GM18498 (cell line): Measurements from ENCODE around the gene LRP1B.
"Not testable (repeated sequence)": the region's sequence is repeated elsewhere in the genome, so short reads cannot be mapped to it uniquely, and the experiment has no call there.

Experiments used
- ATAC-seq: cut with Tn5 transposase; IDR thresholded peaks from one replicate; pipeline ENCODE4 v1.9.1; 2021; ENCODE audit warnings: mild to moderate bottlenecking, moderate library complexity; ENCODE audit not compliant: unreplicated experiment

The LRP1B gene

GRCh38 chr2:142104134-142104758, 26.6 kb downstream of the LRP1B start:
- no peak for ATAC-seq

GRCh38 chr2:142100970-142101369, 29.8 kb downstream of the LRP1B start:
- ATAC-seq: no peak

- ATAC-seq: no peak
Observed at GRCh38 chr2:142100139-142100873, 30.5 kb downstream of the LRP1B start.

GRCh38 chr2:142097711-142098110, 33.1 kb downstream of the LRP1B start:
- ATAC-seq: no peak

GRCh38 chr2:142095647-142096046, 35.2 kb downstream of the LRP1B start:
- no peak for ATAC-seq

- ATAC-seq: no peak
Observed at GRCh38 chr2:142094233-142094632, 36.6 kb downstream of the LRP1B start.

GRCh38 chr2:142088058-142088568, 42.7 kb downstream of the LRP1B start:
- ATAC-seq: no peak

- ATAC-seq: not testable (repeated sequence)
Observed at GRCh38 chr2:142087585-142087984, 43.2 kb downstream of the LRP1B start.

GRCh38 chr2:142082368-142082767, 48.4 kb downstream of the LRP1B start:
- no peak for ATAC-seq

GRCh38 chr2:142076317-142076716, 54.5 kb downstream of the LRP1B start:
- ATAC-seq: no peak

- no peak for ATAC-seq
Observed at GRCh38 chr2:142075826-142076225, 55.0 kb downstream of the LRP1B start.

GRCh38 chr2:142069251-142069888, 61.4 kb downstream of the LRP1B start:
- no peak for ATAC-seq

GRCh38 chr2:142065700-142066099, 65.1 kb downstream of the LRP1B start:
- ATAC-seq: no peak

GRCh38 chr2:142065156-142065555, 65.7 kb downstream of the LRP1B start:
- ATAC-seq: no peak

GRCh38 chr2:142061733-142062132, 69.1 kb downstream of the LRP1B start:
- no peak for ATAC-seq

GRCh38 chr2:142058149-142058548, 72.7 kb downstream of the LRP1B start:
- ATAC-seq: no peak

- ATAC-seq: no peak
Observed at GRCh38 chr2:142056784-142057183, 74.0 kb downstream of the LRP1B start.

- ATAC-seq: no peak
Observed at GRCh38 chr2:142052220-142052863, 78.5 kb downstream of the LRP1B start.

- no peak for ATAC-seq
Observed at GRCh38 chr2:142048581-142048980, 82.2 kb downstream of the LRP1B start.

- ATAC-seq: no peak
Observed at GRCh38 chr2:142045641-142046040, 85.2 kb downstream of the LRP1B start.

- no peak for ATAC-seq
Observed at GRCh38 chr2:142044197-142044596, 86.6 kb downstream of the LRP1B start.
